H1 (cell line): ENCODE data around the gene PAPOLG.

Source experiments
- CREB1 ChIP-seq: IDR thresholded peaks from 2 replicates; pipeline ENCODE4 v1.6.1; 2012; ENCODE audit warnings: inconsistent platforms
- EP300 ChIP-seq, 2 experiments: IDR thresholded peaks; 1 replicate in 1 of 2; 2 replicates in 1 of 2; pipeline ENCODE4 v1.6.1; 2011 to 2012; ENCODE audit warnings: low read depth in 2 of 2, low read length in 2 of 2, mild to moderate bottlenecking in 2 of 2, borderline replicate concordance in 1 of 2, inconsistent platforms in 1 of 2, moderate library complexity in 1 of 2
- TF ChIP-seq, protein P1 (sequence below), 3 experiments: IDR thresholded peaks; 1 replicate in 2 of 3; 2 replicates in 1 of 3; pipeline versions ENCODE4 v1.5.1 to v1.6.1; 2011; ENCODE audit warnings: low read length in 3 of 3, mild to moderate bottlenecking in 3 of 3, inconsistent platforms in 2 of 3, low read depth in 1 of 3, moderate library complexity in 1 of 3; ENCODE audit not compliant: insufficient read depth in 1 of 3; ENCODE audit errors: control extremely low read depth in 1 of 3

DNA sequence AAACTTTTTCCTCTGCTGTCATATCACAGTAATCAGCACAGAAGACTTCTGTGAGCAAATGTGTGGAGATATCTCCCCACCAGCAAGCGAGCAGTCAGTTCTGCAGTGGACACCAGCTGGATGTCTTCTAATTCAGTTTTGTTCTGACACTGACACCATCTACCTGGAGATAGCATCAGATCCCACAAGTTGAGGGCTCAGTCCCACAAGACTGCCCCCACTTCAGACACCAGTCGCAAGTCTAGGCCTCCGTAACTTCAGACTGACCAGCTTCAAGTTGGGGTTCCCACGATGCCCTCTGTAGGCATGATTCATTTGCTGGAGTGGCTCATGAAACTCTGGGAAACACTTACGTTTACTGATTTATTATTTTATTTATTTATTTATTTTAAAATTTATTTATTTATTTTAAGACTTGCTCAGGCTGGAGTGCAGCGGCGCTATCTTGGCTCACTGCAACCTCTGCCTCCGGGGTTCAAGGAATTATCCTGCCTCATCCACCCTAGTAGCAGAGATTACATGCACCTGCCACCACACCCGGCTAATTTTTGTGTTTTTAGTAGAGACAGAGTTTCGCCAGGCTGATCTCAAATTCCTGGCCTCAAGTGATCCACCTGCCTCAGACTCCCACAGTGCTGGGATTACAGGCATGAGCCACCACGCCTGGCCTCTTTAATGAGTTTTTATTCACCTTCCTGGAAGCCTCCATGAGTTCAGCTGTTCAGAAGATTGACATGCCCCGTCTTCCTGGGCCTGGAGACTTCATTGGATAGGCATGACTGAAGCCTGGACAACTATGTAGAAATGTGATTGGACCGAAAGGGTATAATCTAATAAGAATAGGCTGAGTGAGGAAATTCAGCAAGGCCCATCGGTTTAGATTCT is 55.7 kb downstream of the PAPOLG start:
- TF ChIP-seq, protein P1, sequence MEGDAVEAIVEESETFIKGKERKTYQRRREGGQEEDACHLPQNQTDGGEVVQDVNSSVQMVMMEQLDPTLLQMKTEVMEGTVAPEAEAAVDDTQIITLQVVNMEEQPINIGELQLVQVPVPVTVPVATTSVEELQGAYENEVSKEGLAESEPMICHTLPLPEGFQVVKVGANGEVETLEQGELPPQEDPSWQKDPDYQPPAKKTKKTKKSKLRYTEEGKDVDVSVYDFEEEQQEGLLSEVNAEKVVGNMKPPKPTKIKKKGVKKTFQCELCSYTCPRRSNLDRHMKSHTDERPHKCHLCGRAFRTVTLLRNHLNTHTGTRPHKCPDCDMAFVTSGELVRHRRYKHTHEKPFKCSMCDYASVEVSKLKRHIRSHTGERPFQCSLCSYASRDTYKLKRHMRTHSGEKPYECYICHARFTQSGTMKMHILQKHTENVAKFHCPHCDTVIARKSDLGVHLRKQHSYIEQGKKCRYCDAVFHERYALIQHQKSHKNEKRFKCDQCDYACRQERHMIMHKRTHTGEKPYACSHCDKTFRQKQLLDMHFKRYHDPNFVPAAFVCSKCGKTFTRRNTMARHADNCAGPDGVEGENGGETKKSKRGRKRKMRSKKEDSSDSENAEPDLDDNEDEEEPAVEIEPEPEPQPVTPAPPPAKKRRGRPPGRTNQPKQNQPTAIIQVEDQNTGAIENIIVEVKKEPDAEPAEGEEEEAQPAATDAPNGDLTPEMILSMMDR (IDR thresholded peaks at IDR 0.05; ENCODE audit: control extremely low read depth in 1 of 3, insufficient read depth in 1 of 3, low read depth in 1 of 3, low read length in 3 of 3): no peak
- TF ChIP-seq CREB1: no peak
- no peak for TF ChIP-seq EP300 (IDR thresholded peaks at IDR 0.05; ENCODE audit: borderline replicate concordance in 1 of 2, low read depth in 2 of 2, low read length in 2 of 2)
